OCI-LY3 (cell line): Measurements from ENCODE around the gene RLIM.

Experiments
- EZH2phosphoT487 ChIP-seq: fragments of 200-600 bp; shearing (Covaris generic); IDR thresholded peaks from 2 replicates; pipeline ENCODE4 v1.6.1; 2018; ENCODE audit warnings: antibody characterized with exemption, mixed run types, low read depth
- TF ChIP-seq, protein P1 (sequence below): fragments of 200-600, 300-600 bp; sonication (generic); IDR thresholded peaks from 2 replicates; pipeline ENCODE4 v1.5.1; 2014; ENCODE audit warnings: antibody characterized with exemption, low read length, low read depth

DNA sequence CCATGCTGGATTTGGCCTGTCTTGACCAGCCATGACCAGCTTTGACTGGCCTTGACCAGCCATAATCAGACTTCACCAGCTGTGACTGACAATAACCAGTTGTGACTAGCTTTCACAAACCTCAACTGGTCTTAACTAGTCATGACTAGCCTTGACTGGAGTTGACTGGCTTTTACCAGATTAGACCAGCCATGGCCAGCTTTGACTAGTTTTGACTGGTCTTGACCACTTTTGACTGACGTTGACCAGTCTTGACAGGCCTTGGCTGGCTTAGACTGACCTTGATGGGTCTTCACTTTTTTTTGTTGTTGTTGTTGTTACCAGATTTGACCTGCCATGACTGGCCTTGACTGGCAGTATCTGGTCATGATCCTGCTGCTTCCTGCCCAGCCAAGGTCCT is 67.4 kb downstream of the RLIM start:
- TF ChIP-seq, protein P1, sequence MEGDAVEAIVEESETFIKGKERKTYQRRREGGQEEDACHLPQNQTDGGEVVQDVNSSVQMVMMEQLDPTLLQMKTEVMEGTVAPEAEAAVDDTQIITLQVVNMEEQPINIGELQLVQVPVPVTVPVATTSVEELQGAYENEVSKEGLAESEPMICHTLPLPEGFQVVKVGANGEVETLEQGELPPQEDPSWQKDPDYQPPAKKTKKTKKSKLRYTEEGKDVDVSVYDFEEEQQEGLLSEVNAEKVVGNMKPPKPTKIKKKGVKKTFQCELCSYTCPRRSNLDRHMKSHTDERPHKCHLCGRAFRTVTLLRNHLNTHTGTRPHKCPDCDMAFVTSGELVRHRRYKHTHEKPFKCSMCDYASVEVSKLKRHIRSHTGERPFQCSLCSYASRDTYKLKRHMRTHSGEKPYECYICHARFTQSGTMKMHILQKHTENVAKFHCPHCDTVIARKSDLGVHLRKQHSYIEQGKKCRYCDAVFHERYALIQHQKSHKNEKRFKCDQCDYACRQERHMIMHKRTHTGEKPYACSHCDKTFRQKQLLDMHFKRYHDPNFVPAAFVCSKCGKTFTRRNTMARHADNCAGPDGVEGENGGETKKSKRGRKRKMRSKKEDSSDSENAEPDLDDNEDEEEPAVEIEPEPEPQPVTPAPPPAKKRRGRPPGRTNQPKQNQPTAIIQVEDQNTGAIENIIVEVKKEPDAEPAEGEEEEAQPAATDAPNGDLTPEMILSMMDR, result no peak
- no peak for TF ChIP-seq EZH2phosphoT487
